Measurements from ENCODE around the gene ZNF438.

GRCh38 chr10:31074722-31075086 lies 43.0 kb upstream of the ZNF438 start:
- no peak for TF ChIP-seq CTCF (conservative IDR thresholded peaks at IDR 0.05 in 1 of 2, IDR thresholded peaks at IDR 0.05 in 1 of 2; ENCODE audit: extremely low read depth in 1 of 2, insufficient read depth in 1 of 2, low read depth in 1 of 2, low read length in 2 of 2)
- no peak for TF ChIP-seq EZH2 (IDR thresholded peaks at IDR 0.05; ENCODE audit: borderline replicate concordance, low read length)
